Upper lobe of left lung (tissue), 4 donors: Measurements from ENCODE around the gene MT4.

Experiments used
- CTCF ChIP-seq, 6 experiments: fragments of 450-650 bp in 4 of 6; fragments of 200-600 bp in 2 of 6; sonication (generic) in 2 of 6; IDR thresholded peaks; one replicate each; pipeline ENCODE4 v1.5.1; 2016 to 2019; ENCODE audit warnings: antibody characterized with exemption in 6 of 6
- POLR2A ChIP-seq, 4 donors: fragments of 450-650 bp; IDR thresholded peaks; one replicate each; pipeline ENCODE4 v1.5.1; 2016 to 2017; ENCODE audit warnings: antibody characterized with exemption in 4 of 4, mild to moderate bottlenecking in 2 of 4

- TF ChIP-seq CTCF (IDR thresholded peaks at IDR 0.05) (no peak), POLR2A (IDR thresholded peaks at IDR 0.05) (no peak)
These were observed 15.6 kb downstream of the MT4 start for GRCh38 chr16:56580391-56581048.
